HG03280 (cell line): ENCODE results near the gene ACTR3.
"Not testable (repeated sequence)": the region's sequence is repeated elsewhere in the genome, so short reads cannot be mapped to it uniquely, and the experiment has no call there.

ENCODE experiments used
- ATAC-seq: cut with Tn5 transposase; IDR thresholded peaks from one replicate; pipeline ENCODE4 v1.9.1; 2021; ENCODE audit warnings: mild to moderate bottlenecking, moderate library complexity; ENCODE audit not compliant: unreplicated experiment

The ACTR3 gene

DNA sequence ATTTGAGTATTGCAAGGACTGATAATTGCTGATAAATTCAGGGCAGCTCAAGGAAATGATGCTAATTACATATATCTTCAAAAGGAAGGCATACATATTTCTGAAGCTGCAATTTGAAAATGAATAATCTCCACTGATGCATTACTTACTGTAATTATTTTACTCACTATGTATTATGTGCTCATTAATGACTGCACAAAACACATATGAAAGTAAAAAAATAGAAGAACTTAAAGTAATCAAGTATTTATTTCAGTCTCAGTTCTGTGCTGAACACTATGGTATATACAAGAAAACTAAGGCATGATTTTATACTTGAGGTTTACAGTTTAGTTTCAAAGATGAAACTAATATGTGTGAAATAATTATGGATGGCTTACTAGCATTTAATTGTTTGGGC is 9.3 kb downstream of the ACTR3 start:
- ATAC-seq: no peak

DNA sequence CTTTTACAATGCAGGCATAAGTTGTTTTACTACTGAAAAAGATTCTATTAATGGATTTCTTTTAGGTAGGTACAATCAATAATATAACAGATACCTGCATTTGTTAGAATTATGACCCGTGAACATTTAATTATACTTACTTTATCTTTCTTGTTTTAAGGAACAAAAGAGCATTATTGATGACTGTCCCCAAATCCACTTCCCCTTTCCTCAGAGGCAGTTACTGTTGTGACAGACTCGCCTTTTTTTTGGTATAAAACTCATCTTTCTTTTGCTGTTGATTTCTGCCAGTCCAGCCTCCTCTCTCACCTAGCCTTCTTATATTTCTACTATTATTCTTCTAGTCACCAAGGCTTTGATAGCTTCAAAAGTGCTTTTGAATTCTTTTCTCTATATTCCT is 12.1 kb downstream of the ACTR3 start:
- ATAC-seq: no peak

DNA sequence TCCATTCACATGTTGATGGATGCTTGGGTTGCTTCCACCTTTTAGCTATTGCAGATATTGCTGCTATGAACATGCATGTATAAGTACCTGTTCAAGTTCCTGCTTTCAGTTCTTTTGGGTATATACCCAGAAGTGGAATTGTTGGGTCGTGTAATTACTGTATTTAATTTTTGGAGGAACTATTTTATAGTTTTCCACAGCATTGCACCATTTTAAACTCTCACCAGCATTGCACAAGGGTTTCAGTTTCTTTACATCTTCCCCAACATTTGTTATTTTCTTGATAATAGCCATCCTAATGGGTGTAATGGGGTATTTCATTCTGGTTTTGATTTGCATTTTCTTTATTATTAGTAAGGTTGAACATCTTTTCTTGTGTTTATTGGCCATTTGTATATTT is 16.0 kb downstream of the ACTR3 start:
- ATAC-seq: no peak

DNA sequence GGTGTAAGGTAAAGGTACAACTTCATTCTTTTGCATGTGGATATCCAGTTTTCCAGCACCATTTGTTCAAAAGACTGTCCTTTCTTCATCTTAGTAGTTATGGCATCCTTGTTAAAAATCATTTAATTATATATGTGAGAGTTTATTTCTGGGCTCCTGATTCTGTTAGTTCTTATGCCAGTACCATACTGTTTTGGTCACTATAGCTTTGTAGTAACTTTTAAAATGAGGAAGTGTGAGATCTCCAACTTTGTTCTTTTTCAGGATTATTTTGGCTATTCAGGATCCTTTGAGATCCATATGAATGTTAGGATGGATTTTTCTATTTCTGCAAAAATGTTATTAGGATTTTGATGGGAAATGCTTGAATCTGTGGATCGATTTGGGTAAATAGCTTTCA is 16.8 kb downstream of the ACTR3 start:
- no peak for ATAC-seq

DNA sequence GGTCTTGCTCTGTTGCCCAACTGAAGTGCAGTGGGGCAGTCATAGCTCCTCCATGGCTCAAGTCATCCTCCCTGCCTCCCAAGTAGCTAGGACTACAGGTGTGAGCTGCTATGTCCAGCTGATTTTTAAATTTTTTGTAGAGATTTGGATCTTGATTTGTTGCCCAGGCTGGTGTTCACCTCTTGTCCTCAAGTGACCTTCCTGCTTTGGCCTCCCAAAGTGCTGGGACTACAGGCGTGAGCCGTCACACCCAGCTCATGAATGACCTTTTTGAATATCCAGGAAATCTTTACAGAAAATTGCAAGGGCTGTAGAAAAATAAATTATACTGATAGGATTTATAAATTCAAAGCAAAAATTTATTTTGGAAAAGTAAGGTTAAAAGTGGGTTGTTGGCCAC is 17.4 kb downstream of the ACTR3 start:
- no peak for ATAC-seq

DNA sequence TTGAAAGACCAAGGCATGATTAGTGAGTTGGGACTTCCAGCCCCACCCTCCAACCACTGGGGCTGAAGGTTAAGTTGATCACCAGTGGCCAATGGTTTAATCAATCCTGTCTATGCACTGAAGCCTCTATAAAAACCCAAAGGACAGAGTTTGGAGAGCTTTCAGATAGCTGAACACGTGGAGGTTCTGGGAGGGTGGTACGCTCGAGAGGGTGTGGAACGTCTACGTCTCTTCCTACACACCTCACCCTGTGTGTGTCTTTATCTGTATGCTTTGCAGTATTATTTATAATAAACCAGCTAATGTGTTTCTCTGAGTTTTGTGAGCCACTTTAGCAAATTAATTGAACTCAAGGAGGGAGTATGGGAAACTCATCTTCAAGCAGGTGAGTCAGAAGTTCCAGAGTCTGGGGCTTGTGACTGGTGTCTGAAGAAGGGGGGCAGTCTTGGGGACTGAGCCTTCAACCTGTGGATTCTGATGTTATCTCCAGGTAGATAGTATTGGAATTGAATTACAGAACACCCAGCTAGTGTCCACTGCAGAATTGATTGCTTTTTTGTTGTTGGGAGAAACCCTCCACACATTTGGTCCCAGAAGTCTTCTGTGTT is 20.3 kb downstream of the ACTR3 start:
- ATAC-seq: no peak

DNA sequence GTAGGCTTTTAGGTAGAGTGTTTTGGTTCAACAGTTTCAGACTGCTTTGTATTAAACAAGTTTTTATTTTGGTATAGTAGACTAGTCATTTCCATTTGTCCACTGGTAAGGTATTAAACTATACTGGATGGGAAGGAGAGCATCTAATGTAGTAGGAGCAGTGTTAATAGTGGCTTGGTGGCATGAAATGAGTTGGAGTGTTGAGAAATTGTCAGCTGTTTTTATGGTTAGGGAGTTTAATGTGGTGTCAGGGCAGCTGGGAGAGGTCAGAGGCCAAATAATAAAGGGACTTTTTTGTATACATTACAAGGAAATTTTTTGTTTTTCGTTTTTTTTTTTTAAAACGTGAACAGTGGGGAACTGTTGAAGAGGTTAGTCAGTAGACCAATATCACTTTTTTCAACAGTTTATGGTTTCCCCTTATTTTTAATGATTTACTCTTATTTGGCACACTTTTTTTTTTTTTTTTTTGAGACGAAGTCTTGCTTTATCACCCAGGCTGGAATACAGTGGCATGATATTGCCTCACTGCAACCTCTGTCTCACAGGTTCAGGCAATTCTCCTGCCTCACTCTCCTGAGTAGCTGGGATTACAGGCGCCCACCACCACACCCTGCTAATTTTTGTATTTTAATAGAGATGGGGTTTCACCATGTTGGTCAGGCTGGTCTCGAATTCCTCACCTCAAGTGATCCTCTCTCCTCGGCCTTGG is 21.2 kb downstream of the ACTR3 start:
- ATAC-seq: no peak

DNA sequence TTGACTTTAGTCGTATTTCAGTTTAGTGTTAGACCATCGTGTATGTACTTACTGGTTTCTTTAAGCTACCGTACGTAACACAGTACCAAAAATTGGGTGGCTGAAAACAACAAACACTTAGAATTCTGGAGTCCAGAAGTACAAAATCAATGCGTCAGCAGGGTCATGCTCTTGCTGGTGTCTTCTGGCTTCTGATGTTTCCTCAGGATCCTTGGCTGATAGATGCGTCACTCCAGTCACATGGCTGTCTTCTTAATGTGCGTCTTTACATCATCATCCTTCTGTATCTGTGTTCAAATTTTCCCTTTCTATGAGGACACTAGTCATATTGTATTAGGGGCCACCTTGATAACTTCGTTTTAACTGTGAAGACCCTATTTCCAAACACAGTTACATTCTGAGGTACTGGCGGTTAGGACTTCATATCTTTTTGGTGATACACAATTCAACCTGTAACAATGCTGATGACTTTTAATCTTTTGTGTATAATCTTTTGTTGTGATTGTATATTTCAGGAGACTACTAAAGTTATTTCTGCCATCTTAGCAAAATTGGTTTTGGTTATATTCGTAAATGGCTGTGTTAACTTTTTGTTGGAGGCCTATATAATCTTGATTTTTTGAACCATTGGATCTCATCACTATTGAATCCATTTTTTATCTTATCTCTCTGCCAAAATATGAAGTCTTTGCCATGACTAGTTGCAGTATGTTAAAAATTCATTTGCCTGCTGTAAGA is 25.4 kb downstream of the ACTR3 start:
- no peak for ATAC-seq

DNA sequence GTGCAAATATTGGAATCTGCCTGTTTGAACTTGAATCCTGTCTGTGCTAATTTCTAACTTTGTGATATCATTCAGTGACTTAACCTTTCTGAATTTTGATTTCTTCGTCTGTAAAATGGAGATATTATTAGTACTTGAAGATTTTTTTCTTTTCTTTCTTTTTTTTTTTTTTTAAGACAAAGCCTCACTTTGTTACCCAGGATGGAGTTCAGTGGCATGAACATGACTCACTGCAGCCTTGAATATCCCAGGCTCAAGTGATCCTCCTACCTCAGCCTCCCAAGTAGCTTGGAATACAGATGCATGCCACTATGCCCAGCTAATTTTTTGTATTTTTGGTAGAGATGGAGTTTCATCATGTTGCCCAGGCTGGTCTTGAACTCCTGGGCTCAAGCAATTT is 28.3 kb downstream of the ACTR3 start:
- ATAC-seq: no peak

DNA sequence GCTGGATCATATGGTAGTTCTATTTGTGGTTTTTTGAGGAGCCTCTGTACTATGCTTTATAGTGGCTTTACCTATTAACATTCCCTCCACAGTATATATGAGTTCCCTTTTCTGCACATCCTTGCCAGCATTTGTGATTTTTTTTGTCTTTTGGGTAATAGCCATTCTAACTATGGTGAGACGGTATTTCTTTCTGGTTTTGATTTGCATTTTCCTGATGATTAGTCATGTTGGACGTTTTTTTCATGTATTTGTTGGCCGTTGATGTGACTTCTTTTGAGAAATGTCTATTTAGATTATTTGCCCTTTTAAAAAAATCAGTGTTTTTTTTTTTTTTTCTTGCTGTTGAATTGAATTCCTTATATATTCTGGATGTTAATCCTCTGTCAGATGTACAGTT is 31.1 kb downstream of the ACTR3 start:
- no peak for ATAC-seq

DNA sequence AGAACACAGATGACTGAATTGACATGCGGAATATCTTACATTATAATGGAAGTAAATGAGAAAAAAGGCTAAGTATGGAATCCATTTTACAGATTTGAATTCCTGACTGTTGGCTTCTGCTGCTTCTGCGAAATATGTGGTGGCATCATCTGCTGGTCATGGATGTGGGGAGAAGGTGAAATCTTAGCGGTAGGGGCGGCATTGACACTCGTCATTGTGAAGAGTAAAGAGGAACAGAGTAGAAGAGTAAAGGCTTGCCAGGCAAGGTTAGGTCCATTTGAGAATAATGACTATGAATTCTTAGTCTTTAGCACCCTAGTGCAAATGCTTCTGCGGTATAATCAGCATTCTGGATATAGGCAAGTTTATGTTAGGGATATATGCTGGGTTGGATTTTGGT is 32.4 kb downstream of the ACTR3 start:
- no peak for ATAC-seq

DNA sequence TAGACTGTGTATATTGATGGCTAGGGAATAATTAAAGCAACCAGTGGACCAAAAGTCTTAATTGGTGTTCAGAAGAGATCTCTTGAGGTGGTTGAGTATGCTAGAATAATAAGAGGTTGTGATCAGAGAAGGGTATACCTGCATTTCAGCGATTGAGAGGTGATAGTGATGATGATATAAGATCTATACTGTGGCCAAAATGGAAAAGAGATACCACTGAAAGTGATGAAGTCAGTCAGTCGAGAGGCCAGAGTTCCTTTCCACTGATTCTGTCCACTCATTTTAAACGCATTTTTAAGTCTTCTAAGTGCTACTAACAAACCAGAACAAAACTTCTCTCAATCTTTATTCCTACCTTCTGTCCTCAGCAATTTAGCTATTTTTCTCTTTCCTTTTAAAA is 32.9 kb downstream of the ACTR3 start:
- ATAC-seq: no peak

DNA sequence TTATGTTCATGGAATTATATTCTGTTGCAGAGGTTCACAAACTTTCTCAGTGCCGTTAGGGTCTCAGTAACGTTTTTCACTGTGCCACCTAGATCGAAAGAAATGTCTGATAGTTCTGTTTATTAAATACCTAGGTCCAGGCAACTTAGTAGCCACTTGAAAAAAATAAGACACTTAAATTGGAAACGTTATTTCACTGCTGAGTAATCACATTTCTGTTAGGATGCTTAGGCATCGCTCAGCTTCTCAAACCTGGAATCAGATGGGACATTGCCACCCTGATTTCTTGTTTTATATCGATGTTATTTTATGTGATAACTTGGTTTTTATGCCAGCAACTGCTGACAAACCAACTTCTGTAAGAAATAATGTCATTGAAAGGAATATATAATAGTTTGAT is 36.0 kb downstream of the ACTR3 start:
- no peak for ATAC-seq

DNA sequence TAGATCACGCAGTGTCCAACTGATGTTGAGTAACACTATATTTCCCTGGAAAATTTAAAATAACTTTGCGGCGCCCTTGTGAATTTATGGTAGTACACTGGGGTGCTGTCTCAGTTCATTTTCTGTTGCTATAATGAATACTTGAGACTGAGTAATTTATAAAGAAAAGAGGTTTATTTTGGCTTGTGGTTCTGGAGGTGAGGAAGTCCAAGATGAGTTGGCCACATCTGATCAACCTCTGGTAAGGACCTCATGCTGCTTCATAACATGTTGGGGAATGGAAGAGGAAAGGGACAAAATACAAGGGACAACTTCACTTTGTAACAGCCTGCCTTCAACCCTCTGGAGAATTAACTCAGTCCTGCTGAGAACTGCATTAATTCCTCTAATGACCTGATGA is 36.4 kb downstream of the ACTR3 start:
- ATAC-seq: no peak

DNA sequence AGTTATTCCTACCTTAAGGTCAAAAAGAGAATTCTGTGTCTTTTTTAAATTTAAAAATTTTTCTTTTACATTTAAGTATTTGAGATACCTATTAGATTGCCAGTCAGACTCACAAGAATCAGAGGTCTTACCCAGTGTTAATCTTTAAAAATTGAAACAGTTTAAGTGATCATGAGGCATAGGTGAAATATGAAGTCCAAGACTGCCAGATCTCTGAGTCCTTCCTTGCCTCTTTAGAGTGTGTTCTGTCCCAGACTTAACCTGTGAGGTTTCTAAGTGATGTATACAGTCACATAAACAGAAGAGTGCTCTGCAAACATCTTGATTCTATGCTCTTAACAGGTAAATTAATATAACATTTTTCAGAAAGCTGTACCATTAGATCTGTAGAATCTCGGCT is 40.6 kb downstream of the ACTR3 start:
- no peak for ATAC-seq

DNA sequence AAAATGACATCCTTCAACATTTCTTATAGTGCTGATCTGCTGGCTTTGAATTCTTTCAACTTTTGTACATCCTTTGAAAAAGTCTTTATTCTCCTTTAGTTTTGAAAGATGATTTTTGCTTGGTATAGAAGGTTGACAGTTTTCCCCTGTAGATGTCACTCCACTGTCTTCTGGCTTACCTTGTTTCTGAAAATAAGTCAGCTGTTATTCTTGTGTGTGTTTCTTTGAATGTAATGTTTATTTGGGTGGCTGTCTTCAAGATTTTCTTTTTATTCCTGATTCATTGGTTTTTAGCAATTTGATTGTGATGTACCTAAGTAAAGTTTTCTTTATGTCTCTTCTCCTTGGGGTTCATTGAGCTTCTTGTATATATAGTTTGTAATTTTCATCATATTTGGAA is 47.6 kb downstream of the ACTR3 start:
- no peak for ATAC-seq

DNA sequence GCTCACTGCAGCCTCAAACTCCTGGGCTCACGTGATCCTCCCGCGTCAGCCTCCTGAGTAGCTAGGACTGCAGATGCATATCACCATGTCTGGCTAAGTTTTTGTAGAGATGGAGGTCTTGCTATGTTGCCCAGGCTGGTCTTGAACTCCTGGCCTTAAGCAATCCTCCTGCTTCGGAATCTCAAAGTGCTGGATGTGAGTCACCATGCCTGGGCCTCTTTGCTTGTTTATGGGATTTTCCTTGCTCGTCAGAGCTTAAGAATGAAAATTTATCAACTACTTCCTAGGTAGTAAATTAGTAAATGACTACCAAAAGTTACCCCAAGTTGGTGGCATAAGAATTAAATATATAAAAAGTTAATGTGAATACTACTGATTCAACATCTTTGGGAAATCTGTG is 51.0 kb downstream of the ACTR3 start:
- no peak for ATAC-seq

DNA sequence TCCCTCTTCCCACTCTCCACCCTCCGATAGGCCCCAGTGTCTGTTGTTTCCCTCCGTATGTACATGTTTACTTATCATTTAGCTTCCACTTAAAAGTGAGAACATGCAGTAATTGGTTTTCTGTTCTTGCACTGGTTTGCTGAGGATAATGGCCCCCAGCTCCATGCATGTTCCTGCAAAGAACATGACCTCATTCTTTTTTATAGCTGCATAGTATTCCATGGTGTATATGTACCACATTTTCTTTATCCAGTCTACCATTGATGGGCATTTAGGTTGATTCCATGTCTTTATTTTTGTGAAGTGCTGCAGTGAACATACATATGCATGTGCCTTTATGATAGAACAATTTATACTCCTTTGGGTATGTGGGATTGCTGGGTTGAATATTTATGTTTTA is 55.9 kb downstream of the ACTR3 start:
- not testable (repeated sequence) for ATAC-seq

DNA sequence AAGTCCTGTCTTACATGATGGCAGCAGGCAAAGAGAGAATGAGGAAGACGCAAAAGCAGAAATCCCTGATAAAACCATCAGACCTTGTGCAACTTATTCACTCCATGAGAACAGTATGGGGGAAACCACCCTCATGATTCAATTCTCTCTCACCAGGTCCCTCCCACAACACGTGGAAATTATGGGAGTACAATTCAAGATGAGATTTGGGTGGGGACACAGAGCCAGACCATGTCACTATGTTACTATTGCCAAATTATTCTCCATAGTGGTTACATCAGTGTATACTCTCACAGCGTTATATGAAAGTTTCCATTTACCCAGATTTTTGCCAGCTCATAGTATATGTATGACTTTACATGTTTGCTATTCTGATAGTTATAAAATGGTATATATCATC is 61.0 kb downstream of the ACTR3 start:
- ATAC-seq: not testable (repeated sequence)

DNA sequence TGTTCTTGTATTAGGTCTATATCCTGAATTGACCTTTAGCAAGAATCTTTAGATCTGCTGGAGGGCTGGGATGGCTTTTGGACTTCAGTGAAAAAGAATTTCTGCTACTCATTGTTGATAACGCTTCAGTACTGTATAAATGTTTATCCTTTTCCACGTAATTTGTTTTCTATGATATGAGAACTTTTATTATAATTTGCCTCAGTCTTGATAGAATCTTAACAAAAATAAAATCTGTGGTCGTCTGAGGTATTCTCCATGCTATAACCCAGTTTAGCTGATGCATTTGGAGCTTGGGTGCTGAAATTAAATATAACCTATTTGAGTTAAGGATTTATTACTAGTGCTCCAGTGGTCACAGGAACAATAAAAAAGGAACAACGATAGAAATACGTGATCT is 71.1 kb downstream of the ACTR3 start:
- no peak for ATAC-seq

DNA sequence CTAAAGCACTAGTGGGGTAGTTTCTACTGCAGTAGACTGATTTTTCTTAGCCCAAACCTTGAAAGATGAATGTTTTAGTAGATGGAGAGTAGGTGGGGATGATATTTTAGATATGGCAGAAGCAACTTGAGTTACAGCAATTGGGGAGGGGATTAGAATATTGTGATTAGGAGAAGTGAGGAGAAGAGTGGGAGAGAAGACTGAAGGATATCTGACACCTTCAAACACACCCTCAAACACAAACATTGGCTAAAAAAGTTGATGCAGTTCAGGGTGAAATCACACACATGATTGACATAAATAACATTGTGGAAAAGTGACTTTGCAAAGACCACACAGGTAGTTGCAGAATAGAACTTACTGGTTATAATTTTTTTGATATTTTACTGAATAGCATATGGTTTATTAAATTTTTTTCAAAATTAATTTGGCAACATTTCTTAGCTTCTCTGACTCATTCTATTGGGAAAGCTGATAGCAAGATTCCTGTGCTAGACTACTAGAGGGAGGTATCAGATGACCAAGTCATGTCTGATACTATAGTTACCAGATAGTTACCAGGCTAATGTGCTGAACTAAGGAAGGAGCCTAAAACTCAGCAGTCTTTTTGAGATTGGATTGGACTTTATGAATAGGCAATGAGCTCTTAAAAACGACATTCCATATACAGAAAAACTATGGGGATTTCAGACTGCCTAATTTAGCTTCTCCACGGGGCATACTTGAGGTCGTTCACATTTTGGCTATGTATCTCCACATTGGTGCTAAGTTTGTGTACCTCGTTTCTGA is 73.0 kb downstream of the ACTR3 start:
- ATAC-seq: no peak

DNA sequence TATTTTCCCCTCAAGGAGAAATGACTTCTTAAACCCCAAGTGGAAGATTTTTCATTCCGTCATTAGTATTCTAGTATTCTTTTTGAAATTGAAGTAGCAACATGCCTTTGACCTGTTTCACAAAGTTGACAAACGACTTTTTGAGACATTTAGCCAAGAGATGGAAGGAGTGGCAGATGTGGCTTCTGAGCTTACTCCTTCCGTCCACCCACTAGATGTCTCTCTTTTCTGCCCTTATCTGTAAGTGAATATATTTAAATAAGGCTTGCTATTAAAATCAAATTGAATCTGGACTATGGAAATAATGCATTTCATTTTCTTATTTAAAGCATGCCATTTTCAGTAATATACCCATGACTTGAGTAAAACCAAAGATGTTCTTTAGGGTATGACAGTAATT is 74.1 kb downstream of the ACTR3 start:
- ATAC-seq: no peak
